Skin epidermis (tissue), 12 donors: Measurements from ENCODE around the gene EVI5.
"Not testable (repeated sequence)": the region's sequence is repeated elsewhere in the genome, so short reads cannot be mapped to it uniquely, and the experiment has no call there.

Source experiments
- H3K27ac ChIP-seq, 21 experiments: fragments of 200-600 bp; sonication (generic) in 11 of 21; one replicate each; pipeline ENCODE4 v1.5.0; 2020; ENCODE audit warnings: mild to moderate bottlenecking in 3 of 21, inconsistent platforms in 2 of 21, moderate library complexity in 2 of 21
- H3K4me3 ChIP-seq, 7 experiments: fragments of 200-600 bp; sonication (generic) in 2 of 7; one replicate each; pipeline ENCODE4 v1.5.0; 2020; ENCODE audit warnings: inconsistent platforms in 2 of 7, mild to moderate bottlenecking in 2 of 7, moderate library complexity in 1 of 7

The EVI5 gene

DNA sequence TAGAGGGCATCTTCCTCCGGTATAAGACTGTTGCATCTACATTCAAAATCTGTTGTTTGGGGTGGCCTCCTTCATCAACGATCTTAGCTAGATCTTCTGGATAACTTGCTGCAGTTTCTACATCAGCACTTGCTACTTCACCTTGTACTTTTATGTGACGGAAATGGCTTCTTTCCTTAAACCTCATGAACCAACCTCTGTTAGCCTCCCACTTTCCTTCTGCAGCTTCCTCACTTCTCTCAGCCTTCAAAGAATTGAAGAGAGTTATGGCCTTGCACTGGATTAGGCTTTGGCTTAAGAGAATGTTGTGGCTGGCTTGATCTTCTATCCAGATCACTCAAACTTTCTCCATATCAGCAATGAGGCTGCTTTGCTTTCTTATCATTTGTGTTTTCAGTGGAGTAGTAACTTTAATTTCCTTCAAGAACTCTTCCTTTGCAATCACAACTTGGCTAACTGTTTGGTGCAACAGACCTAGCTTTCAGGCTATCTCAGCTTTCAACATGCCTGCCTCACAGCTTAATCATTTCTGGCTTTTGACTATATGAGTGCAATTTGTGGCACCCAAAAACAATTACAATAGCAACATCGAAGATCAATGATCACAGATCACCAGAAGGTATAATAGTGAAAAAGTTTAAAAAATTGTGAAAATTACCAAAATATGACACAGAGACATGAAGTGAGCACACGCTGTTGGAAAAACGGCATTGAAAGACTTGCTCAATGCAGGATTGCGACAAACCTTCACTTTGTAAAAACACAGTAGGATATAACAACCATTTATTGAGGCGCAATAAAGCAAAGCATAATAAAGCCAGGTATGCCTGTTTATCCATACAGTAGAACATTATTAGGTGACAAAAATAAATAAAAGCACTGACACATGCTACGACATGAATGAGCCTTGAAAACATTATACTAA lies 241.5 kb downstream of the EVI5 start:
- Histone ChIP-seq H3K4me3 (no peak overlapping the region), H3K27ac (no peak overlapping the region)

DNA sequence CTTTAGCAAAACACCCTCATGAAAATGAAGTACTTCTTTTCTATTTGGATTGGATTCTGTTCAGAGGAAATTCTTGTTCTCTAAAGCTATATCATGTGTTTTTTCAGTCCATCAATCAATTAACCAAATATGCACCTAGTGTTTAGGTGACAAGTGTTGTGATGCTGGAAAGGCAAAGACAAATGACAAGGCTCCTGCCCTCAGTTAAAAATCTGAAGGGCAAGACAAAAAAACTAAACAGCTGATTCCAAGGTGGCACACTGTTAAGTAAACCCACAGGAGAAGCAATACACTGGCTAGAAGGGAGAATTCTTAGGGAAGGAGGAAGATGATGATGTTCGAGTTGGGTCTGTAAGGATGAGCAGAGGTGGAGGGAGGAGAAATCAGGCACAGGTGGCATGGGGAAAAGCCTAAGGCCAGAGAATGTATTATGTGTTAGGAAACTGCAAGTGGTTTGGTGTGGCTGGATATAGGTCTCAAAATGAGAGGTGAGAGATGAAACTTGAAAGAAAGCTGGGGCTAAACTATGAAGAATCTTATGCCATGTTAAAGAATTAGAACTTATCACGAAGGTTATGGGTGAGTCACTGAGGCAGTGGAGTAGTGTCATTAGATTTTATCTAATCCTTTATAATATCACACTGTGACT lies 246.4 kb downstream of the EVI5 start:
- Histone ChIP-seq H3K4me3 (no peak overlapping the region), H3K27ac (peak overlapping the region in 7 of 21 experiments; percentile 4 to 69 (median 33))

DNA sequence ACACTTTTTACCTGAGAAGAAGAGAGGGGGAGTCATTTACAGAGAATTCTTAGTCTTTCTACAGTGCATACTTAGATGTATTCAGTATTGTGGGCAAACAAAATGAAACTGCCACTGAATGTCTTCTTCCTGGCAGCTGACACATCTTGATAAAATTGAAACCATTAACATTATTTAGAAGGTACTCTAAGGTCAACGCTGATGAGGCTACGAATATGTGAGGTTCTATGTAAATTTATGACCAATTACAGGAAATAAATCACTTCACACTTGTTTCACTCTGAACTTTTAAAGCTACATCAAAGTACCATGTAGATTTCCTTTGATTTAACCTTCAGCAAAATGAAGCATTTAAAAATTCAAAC lies 246.9 kb downstream of the EVI5 start:
- peak overlapping the region in 6 of 21 experiments; percentile 0 to 69 (median 26) for H3K27ac ChIP-seq
- H3K4me3 ChIP-seq, result no peak overlapping the region

DNA sequence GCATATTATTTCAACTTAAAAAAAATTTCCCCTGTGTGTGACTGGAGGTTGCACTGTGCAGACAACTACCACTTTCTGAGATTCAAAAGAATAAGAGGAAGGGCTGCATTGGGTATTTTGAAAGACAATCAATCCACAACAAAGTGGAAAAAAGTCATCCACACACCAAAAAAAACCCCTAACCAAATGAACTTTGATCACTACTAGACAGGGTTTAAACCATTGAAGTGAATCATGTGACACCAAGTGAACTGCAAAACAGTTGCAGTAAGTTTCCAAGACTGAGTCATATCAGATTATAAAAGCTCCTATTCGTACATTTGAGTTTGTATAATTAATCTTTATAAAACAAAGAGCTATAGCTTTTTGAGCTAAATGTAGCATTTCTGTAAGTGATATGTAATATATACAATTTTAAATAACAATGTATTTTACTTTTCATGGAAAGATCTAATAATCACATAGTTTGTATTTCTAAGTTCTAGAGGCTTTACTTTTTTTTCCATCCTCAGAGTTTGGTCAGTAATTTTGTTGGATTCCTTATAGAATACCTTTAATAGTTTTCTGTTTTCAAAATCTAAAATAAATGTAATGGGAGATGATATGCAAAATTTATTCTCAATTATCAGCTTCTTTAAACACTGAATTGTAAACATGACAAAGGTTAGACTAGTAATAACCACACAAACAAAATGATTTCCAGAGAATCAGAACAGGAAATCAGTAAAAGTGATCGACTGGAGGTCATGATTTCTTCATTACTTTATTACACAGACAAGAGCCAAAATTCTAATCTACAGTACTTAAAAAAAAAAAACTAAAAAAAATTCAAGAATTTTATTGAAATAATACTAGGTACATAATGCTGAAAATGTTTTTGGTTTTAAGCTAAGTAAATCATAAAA lies 247.7 kb downstream of the EVI5 start:
- Histone ChIP-seq H3K4me3 (no peak overlapping the region), H3K27ac (peak overlapping the region in 5 of 21 experiments; percentile 0 to 64 (median 48))

DNA sequence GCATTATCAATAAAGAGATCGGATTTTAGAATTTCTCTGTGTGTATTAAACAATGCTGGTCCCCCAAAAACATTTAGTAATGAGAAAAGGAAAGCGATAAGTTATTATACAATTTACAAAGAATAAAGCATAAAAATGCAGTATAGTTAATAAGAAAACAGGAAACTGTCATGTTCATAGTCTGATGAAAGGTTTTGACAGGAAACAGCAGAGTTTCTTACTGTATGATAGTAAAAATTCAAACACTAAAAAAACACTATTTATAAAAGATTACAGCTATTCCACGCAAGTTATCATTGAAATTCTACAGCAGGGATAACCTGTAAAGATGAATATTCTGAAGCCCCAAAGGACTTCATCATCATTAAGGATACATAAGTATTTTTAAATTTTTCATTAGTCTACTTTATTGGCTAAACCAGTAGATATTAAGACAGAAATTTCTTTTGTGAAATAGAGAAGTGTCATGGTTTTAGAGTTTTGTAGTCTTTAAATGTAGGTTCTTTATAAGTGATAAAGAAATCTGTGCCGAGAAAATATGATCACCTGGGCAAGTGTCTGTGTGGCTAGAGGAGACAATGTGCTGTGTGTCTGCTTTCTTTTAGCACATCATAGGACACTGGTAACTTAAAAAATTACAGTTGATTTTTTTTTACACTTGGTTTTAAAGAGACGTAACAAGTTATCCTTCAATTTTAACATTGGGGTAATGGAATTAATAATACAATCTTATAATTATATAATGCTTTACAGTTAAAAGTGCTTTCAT lies 248.5 kb downstream of the EVI5 start:
- no peak overlapping the region for H3K4me3 ChIP-seq
- peak overlapping the region in 4 of 21 experiments; percentile 33 to 64 (median 54) for H3K27ac ChIP-seq

DNA sequence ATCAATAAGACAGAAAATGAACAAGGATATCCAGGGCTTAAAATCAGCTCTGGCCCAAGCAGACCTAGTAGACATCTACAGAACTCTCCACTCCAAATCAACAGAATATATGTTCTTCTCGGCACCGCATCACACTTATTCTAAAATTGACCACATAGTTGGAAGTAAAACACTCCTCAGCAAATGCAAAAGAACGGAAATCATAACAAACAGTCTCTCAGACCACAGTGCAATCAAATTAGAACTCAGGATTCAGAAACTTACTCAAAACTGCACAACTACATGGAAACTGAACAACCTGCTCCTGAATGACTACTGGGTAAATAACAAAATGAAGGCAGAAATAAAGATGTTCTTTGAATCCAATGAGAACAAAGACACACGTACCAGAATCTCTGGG lies 252.5 kb downstream of the EVI5 start:
- H3K27ac ChIP-seq, H3K4me3 ChIP-seq: not testable (repeated sequence)

DNA sequence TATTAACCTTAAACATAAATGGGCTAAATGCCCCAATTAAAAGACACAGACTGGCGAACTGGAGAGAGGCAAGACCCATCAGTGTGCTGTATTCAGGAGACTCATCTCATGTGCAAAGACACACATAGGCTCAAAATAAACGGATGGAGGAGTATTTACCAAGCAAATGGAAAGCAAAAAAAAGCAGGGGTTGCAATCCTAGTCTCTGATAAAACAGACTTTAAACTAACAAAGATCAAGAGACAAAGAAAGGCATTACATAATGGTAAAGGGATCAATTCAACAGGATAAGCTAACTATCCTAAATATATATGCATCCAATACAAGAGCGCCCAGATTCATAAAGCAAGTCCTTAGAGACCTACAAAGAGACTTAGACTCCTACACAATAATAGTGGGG lies 253.0 kb downstream of the EVI5 start:
- not testable (repeated sequence) for H3K27ac ChIP-seq, H3K4me3 ChIP-seq

DNA sequence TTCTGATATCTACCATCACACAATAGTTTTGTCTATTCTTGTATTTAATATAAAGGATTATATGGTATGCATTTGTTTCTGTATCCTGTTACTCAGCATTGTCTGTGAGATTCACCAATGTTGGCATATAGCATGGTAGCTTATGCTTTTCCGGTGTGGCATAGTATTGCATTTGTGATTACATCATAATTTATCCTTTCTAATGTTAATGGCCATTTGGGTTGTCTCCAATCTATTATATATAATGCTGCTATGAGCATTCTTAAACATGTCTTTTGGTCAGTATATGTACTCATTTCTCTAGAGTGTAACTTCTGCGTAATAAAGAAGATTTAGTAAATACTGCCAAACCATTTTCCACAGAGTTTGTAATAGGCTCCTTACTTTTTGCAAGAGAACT lies 257.2 kb downstream of the EVI5 start:
- H3K4me3 ChIP-seq, result no peak overlapping the region
- H3K27ac ChIP-seq, result no peak overlapping the region

DNA sequence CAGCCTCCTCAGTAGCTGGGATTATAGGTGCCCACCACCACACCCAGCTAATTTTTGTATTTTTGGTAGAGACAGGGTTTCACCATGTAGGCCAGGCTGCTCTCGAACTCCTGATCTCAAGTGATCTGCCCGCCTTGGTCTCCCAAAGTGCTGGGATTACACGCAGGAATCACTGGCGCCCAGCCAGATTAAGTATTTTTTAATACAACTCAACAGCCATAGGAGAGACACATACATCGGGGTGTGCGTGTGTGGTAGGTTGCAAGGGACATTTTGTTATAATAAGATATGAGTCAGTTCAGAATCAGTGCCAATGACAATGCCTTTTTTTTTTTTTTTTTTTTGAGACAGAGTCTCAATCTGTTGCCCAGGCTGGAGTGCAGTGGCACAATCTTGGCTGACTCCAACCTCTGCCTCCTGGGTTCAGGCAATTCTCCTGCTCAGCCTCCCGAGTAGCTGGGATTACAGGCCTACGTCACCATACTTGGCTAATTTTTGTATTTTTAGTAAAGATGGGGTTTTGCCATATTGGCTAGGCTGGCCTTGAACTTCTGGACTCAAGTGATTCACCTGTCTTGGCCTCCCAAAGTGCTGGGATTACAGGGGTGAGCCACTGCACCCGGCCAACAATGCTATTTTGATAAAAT lies 259.8 kb downstream of the EVI5 start:
- H3K27ac ChIP-seq, H3K4me3 ChIP-seq: not testable (repeated sequence)

DNA sequence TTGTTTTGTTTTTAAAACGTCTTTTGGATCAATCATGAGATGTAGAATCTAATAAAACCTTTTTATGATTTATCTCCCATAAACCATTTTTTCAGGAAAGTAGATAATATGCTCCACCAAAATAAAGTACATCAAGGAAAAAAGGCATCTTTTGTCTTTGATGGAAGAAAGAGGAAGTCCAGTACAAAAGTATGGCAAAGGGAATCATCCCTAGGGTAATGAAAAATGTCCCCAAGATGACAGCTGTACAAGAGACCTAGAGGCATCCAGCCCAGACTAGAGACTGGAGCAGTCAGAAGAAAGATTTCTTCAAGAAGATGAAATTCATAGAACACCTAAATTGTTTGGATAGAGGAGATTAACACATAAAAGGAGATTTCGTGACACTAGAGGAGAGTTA lies 265.9 kb downstream of the EVI5 start:
- H3K4me3 ChIP-seq, result no peak overlapping the region
- H3K27ac ChIP-seq, result no peak overlapping the region

DNA sequence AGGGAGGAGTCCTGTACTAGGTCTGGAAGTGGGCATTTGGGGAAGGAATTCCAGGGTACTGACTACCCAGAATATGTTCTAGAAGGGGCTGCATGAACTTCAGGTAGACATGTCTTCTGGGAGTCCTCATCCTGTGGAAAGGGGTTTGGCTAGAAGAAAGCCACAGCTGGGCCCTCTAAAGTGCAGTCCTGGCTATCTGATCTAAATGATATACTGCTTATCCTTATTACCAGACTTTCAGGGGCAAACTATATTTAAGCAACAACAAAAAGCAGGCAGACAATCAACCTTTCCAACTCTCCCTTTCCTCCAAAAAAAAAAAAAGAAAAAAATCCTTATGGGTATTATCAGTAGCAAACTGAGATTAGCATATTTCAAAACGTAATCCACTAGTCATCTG lies 268.3 kb downstream of the EVI5 start:
- Histone ChIP-seq H3K27ac (no peak overlapping the region), H3K4me3 (no peak overlapping the region)

DNA sequence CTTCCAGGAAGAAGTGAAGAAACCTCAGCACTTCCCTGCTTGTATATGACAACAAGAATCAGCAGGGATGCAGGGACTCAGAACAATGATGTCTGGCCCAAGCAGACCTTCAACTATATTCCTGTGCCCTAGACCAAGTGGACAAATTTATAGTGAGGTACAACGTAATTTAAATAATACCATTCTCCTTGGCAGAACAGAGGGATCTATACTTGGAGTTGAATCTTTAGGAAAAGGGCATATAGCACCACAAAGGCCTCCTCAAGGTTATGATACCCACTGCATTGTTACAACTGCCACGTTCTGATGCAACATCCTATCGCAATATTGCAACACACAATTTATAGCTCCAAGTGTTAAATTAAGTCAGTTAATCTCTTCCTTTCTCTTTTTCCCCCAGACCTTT lies 269.1 kb downstream of the EVI5 start:
- no peak overlapping the region for H3K4me3 ChIP-seq

DNA sequence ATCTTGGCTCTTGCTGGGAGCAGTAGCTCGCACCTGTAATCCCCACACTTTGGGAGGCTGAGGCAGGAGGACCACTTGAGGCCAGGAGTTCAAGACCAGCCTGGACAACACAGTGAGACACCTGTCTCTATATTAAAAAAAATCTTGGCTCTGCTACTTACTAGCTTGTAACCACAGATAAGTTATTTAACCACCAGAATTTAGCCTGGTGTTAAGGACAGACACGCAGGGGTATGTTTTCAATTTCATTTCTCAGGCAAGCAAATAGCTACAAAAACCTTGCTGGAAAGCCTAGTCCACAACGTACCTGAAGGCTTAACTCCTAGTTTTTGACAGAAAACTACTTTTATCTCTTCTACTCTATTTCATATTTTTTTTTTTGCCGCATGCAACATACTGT lies 273.4 kb downstream of the EVI5 start:
- Histone ChIP-seq H3K27ac (no peak overlapping the region), H3K4me3 (no peak overlapping the region)

More for the DNA sequence above, 269.1 kb downstream of the EVI5 start:
- no peak overlapping the region for H3K27ac ChIP-seq

DNA sequence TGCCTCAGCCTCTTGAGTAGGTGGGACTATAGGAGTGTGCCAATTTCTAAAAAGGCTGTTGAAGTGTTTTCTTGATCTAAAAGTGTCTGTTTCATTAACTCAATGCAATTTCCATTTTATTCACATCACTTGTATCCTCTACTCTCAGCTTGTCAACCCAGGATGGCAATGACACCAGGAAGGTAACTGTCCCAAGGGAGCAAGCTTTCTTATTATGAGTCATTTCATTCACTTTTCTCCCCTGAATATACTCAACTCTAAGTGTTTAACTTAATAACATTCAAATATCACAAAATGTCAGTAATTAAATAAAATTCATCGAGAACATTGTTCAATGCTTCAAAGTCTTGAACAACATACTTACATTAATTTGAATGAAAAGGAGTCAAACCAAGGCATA lies 275.3 kb downstream of the EVI5 start:
- H3K4me3 ChIP-seq, result no peak overlapping the region
- H3K27ac ChIP-seq, result no peak overlapping the region

DNA sequence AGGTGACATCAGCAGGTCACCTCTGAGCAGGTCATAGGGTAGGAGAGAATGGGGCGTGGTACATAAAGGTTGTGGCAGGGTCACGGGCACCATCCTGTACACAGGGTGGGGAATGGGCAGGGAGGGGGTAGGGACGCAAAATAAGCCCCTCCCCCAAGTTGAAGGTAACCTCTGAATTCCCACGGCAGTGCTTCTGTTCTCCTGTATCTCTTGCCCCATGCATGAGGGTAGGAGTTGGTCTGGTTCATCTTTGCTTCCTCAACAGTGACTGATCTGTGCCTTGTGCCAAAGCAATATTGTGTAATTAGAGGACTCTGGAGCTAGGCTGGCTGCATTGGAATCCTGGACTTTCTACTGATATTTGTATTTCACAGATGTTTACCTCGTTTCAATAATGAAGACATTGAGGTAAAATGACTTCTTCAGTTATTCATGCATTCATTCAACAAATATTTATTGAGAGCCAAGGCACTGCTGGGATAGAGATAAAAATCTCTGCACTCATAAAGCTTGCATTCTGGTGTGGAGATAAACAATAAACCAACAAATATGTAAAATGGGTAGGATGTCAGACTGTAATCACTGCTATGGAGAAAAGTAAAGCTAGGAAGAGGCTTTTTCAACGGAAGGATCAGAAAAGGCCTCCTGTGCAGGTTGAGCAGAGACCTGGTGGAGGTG lies 279.8 kb downstream of the EVI5 start:
- Histone ChIP-seq H3K27ac (no peak overlapping the region), H3K4me3 (no peak overlapping the region)

DNA sequence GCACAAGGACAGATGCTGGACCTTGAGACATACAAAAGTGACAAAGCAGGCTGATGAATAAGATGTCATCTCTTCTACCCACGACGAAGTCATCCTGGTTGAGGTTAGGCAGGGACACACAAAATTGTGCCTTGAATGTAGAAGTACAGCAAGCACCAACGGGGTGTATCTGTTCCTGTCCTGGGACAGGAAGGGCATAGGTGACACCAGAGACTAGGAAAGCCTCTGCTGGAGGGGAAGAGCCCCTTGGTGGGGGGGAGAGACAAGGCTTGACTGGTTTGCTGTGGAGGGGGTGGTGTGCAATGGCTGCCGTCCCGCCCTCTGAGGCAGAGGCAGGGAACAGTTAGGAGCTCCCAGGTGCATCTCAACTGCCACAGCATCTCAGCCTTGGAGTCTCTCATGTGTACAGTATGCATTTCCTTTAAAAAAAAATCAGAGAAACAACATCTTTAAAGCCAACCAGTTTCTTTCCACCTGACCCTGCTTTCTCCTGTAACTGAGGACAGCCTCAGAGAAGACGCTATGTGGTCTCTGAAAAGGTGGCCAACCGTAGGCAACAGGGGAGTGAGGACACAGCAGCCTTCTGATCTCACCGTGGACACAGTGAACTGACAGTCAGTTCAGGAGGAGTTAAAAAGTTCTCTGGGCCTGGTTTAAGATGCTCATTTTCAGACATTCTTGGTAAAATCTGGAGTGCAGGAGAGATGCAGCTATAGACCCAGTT lies 280.5 kb downstream of the EVI5 start:
- no peak overlapping the region for H3K27ac ChIP-seq
- H3K4me3 ChIP-seq, result no peak overlapping the region

DNA sequence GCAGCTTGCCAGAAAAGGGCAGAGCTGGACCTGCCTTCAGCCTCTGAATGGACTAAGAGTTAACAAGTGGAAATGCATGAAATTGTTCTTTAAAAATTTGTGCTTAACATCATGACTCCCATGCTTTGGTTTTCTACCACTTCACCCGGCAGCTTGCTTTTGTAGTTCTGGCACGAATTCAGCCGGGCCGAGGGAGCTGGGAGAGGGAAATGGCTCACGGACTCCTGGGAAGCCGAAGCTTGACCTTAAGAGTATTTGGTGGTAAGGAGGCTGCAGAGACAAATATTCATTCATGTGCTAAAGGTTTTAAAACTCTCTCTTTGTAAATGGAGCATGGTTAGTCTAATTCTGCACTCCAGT lies 281.0 kb downstream of the EVI5 start:
- no peak overlapping the region for H3K4me3 ChIP-seq
- no peak overlapping the region for H3K27ac ChIP-seq
